HepG2 (cell line): ENCODE results near the gene TBCCD1. TPM values are rescaled to one million over a fixed set of nuclear protein-coding genes. Genes with fewer than 3 reads are reported as not detected.

ENCODE experiments used
- ATAC-seq: fragments of 200-7000 bp; cut with Tn5 transposase; 3 replicates; pipeline ENCODE4 v1.9.1; 2020; ENCODE audit warnings: mild to moderate bottlenecking, moderate library complexity
- Bru-seq: library from RNA; stranded (reverse); fragments of 400-500 nt; gene quantifications from one replicate; lab custom pipeline; 2021; lab: Mats Ljungman, UMichigan
- BruChase-seq, 2 experiments: library from RNA; stranded (reverse); fragments of 400-500 nt; gene quantifications; one replicate each; lab custom pipeline; 2021; lab: Mats Ljungman, UMichigan
- BruUV-seq: library from RNA; stranded (reverse); fragments of 400-500 nt; replicated peaks from 2 replicates; lab custom pipeline; 2021; lab: Mats Ljungman, UMichigan
- CTCF ChIA-PET: fragments of 300-600 bp; formaldehyde crosslinking; extraction: SDS; loops from one replicate; lab custom pipeline; 2021; ENCODE audit warnings: low total read pairs, inconsistent platforms, low intra/inter-chr PET ratio; lab: Yijun Ruan, JAX
- POLR2A ChIA-PET: fragments of 350-600 bp; sonication (Branson Sonifier 250); formaldehyde crosslinking; loops from one replicate; lab custom pipeline; 2020; ENCODE audit warnings: antibody characterized with exemption, inconsistent platforms; lab: Yijun Ruan, JAX
- DNase-seq: peaks from one replicate; pipeline ENCODE4 v3.0.0-alpha.2; 2015; ENCODE audit warnings: low spot score
- FAIRE-seq: peaks from 3 replicates; lab custom pipeline; 2011; peaks lifted over from hg19 to GRCh38; lab: Jason Lieb, UNC
- H2AFZ ChIP-seq: one replicate; pipeline ENCODE4 v1.6.1; 2011; ENCODE audit warnings: low read length, inconsistent platforms
- H3K27ac ChIP-seq: fragments of 300-600 bp; 3 replicates; pipeline ENCODE4 v1.8.0; 2011; ENCODE audit warnings: mixed run types, mild to moderate bottlenecking, mixed read lengths, low read length, inconsistent platforms; ENCODE audit not compliant: insufficient read depth; ENCODE audit errors: extremely low read length
- H3K27me3 ChIP-seq, 2 experiments: fragments of 200-600 bp in 1 of 2; 2 replicates in 1 of 2; 3 replicates in 1 of 2; pipeline versions ENCODE4 v1.6.0 to v1.8.0; 2011; ENCODE audit warnings: low read length in 2 of 2, mild to moderate bottlenecking in 2 of 2, moderate library complexity in 2 of 2, inconsistent platforms in 1 of 2; ENCODE audit not compliant: insufficient read depth in 2 of 2, control insufficient read depth in 1 of 2
- H3K36me3 ChIP-seq, 2 experiments: fragments of 200-600 bp in 1 of 2; replicated peaks in 1 of 2; 2 replicates in 1 of 2; 3 replicates in 1 of 2; pipeline versions ENCODE4 v1.5.1 to v1.8.0; 2011; ENCODE audit warnings: low read length in 2 of 2, inconsistent platforms in 1 of 2; ENCODE audit not compliant: insufficient read depth in 2 of 2, control insufficient read depth in 1 of 2
- H3K4me1 ChIP-seq: 2 replicates; pipeline ENCODE4 v1.5.1; 2012; ENCODE audit warnings: low read length, inconsistent platforms; ENCODE audit not compliant: insufficient read depth
- H3K4me2 ChIP-seq: 2 replicates; pipeline ENCODE4 v1.6.0; 2011; ENCODE audit warnings: low read depth, low read length, inconsistent platforms
- H3K4me3 ChIP-seq, 3 experiments: fragments of 200-600 bp in 1 of 3; sonication (generic), shearing (Covaris generic) in 1 of 3; replicated peaks in 1 of 3; 2 replicates each; pipeline ENCODE4 v1.5.1; 2011 to 2016; ENCODE audit warnings: low read length in 3 of 3, inconsistent platforms in 2 of 3, low read depth in 2 of 3, mild to moderate bottlenecking in 2 of 3, control low read depth in 1 of 3, mixed read lengths in 1 of 3; ENCODE audit not compliant: insufficient read depth in 1 of 3
- H3K79me2 ChIP-seq: one replicate; pipeline ENCODE4 v1.6.1; 2011; ENCODE audit warnings: low read length, inconsistent platforms; ENCODE audit not compliant: insufficient read depth
- H3K9ac ChIP-seq: 2 replicates; pipeline ENCODE4 v1.6.0; 2011; ENCODE audit warnings: mild to moderate bottlenecking, low read depth, low read length, inconsistent platforms; ENCODE audit not compliant: insufficient read depth
- H3K9me3 ChIP-seq: 2 replicates; pipeline ENCODE4 v1.5.1; 2012; ENCODE audit warnings: mild to moderate bottlenecking, low read length
- H4K20me1 ChIP-seq: 2 replicates; pipeline ENCODE4 v1.6.0; 2011; ENCODE audit warnings: inconsistent platforms, mild to moderate bottlenecking, low read length, moderate library complexity; ENCODE audit not compliant: insufficient read depth
- KDM1A ChIP-seq: IDR thresholded peaks from 2 replicates; pipeline ENCODE4 v1.6.1; 2016; ENCODE audit warnings: missing compliant biosample characterization
- SMC3 ChIP-seq: IDR thresholded peaks from 2 replicates; pipeline ENCODE4 v1.6.1; 2011; ENCODE audit warnings: low read length, improper control_type of control experiment
- ZNF616 ChIP-seq: sonication (generic); formaldehyde crosslinking; IDR thresholded peaks from 2 replicates; pipeline ENCODE4 v1.5.0; 2020; ENCODE audit warnings: low read depth, mild to moderate bottlenecking, missing genetic modification reagents
- ZNF670 ChIP-seq: sonication (generic); formaldehyde crosslinking; IDR thresholded peaks from 2 replicates; pipeline ENCODE4 v1.8.0; 2022; ENCODE audit warnings: mild to moderate bottlenecking, missing genetic modification reagents, borderline replicate concordance
- ZNF775 ChIP-seq: sonication (generic); formaldehyde crosslinking; IDR thresholded peaks from 2 replicates; pipeline ENCODE4 v1.4.0; 2020; ENCODE audit warnings: missing genetic modification reagents, mild to moderate bottlenecking, moderate library complexity, borderline replicate concordance
- WGBS: methylation state at CpG from one replicate; pipeline ENCODE4 v1.1.6; 2017; ENCODE audit warnings: low lambda C conversion rate; 5-methylcytosine and 5-hydroxymethylcytosine counted together
- in situ Hi-C: cut with HindIII; loops from 2 replicates; pipeline ENCODE4 v1.10.0; 2017; ENCODE audit warnings: low pct_unique_long_range_greater_than_20kb; ENCODE audit not compliant: extremely low pct_ligation_motif_present
- intact Hi-C: fragments of 100-400 bp; cut with micrococcal nuclease; formaldehyde crosslinking; loops from one replicate; pipeline ENCODE4 v1.10.0; 2022; ENCODE audit not compliant: unreplicated experiment
- long read RNA-seq, 2 experiments: library from RNA in 1 of 2; library from polyadenylated mRNA in 1 of 2; stranded (forward) in 1 of 2; unstranded in 1 of 2; transcript quantifications; one replicate each; pipeline ENCODE4 v2.0.0, GENCODE V29; 2019 to 2022
- polyA minus RNA-seq, 3 experiments: library from RNA; depleted of rRNA, polyadenylated mRNA; stranded (reverse); fragments of >200 nt; gene quantifications; 2 replicates each; pipeline ENCODE4 v1.2.3, GENCODE V29; 2011; ENCODE audit warnings: low replicate concordance in 1 of 3
- polyA plus RNA-seq, 8 experiments: library from polyadenylated mRNA; depleted of rRNA in 3 of 8; stranded (reverse) in 7 of 8; unstranded in 1 of 8; fragments of >200 nt; fragmentation: Illumina TruSeq in 4 of 8; extraction: Trizol in 4 of 8; gene quantifications; 2 replicates each; pipeline versions ENCODE4 v1.2.1 to v1.2.3, GENCODE V29; 2011 to 2016; ENCODE audit warnings: low read depth in 4 of 8, missing spikeins in 1 of 8, mixed read lengths in 1 of 8; ENCODE audit not compliant: insufficient read depth in 1 of 8
- total RNA-seq, 5 experiments: library from RNA; depleted of rRNA; stranded (reverse); fragments of >200 nt; fragmentation: Illumina TruSeq; extraction: Trizol; gene quantifications; 2 replicates each; pipeline ENCODE4 v1.2.3, GENCODE V29; 2016; ENCODE audit warnings: low read depth in 1 of 5
- TF ChIP-seq, protein P1 (sequence below): sonication (generic); formaldehyde crosslinking; IDR thresholded peaks from 2 replicates; pipeline ENCODE4 v1.4.0; 2020; ENCODE audit warnings: missing genetic modification reagents
- TF ChIP-seq, protein P2 (sequence below): sonication (generic); formaldehyde crosslinking; IDR thresholded peaks from 2 replicates; pipeline ENCODE4 v1.4.0; 2020; ENCODE audit warnings: low read depth, mild to moderate bottlenecking, missing genetic modification reagents
- TF ChIP-seq, protein P3 (sequence below): sonication (generic); formaldehyde crosslinking; IDR thresholded peaks from 2 replicates; pipeline ENCODE4 v1.8.0; 2022; ENCODE audit warnings: mild to moderate bottlenecking, missing genetic modification reagents, moderate library complexity

The TBCCD1 gene, protein sequence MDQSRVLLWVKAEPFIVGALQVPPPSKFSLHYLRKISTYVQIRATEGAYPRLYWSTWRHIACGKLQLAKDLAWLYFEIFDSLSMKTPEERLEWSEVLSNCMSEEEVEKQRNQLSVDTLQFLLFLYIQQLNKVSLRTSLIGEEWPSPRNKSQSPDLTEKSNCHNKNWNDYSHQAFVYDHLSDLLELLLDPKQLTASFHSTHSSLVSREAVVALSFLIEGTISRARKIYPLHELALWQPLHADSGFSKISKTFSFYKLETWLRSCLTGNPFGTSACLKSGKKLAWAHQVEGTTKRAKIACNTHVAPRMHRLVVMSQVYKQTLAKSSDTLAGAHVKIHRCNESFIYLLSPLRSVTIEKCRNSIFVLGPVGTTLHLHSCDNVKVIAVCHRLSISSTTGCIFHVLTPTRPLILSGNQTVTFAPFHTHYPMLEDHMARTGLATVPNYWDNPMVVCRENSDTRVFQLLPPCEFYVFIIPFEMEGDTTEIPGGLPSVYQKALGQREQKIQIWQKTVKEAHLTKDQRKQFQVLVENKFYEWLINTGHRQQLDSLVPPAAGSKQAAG
- total RNA-seq (2016; rRNA removed; fragmentation: Illumina TruSeq; extraction: Trizol), result 16.2 and 20.1 TPM in 2 replicates
- 5.6 and 6.3 TPM in 2 replicates for total RNA-seq (2016; cell fraction: cytosol; rRNA removed; fragmentation: Illumina TruSeq; extraction: Trizol; ENCODE audit: low read depth)
- 17.3 and 19.5 TPM in 2 replicates for total RNA-seq (2016; cell fraction: insoluble cytoplasmic fraction; rRNA removed; fragmentation: Illumina TruSeq; extraction: Trizol)
- 15.5 and 15.8 TPM in 2 replicates for total RNA-seq (2016; cell fraction: membrane; rRNA removed; fragmentation: Illumina TruSeq; extraction: Trizol)
- total RNA-seq (2016; cell fraction: nucleus; rRNA removed; fragmentation: Illumina TruSeq; extraction: Trizol), result 10.6 and 13.8 TPM in 2 replicates
- polyA plus RNA-seq (2011; rRNA removed), result 12.4 and 13.6 TPM in 2 replicates
- 6.6 and 9.6 TPM in 2 replicates for polyA plus RNA-seq (2011; cell fraction: cytosol; rRNA removed)
- polyA plus RNA-seq (2011; cell fraction: nucleus; rRNA removed), result 12.0 and 13.1 TPM in 2 replicates
- 6.3 and 7.2 TPM in 2 replicates for polyA plus RNA-seq (2012)
- 2.0 and 3.3 TPM in 2 replicates for polyA plus RNA-seq (2016; cell fraction: cytosol; fragmentation: Illumina TruSeq; extraction: Trizol; ENCODE audit: low read depth)
- 12.1 and 12.3 TPM in 2 replicates for polyA plus RNA-seq (2016; cell fraction: insoluble cytoplasmic fraction; fragmentation: Illumina TruSeq; extraction: Trizol; ENCODE audit: low read depth)
- polyA plus RNA-seq (2016; cell fraction: membrane; fragmentation: Illumina TruSeq; extraction: Trizol; ENCODE audit: low read depth), result 6.4 and 8.6 TPM in 2 replicates
- polyA plus RNA-seq (2016; cell fraction: nucleus; fragmentation: Illumina TruSeq; extraction: Trizol; ENCODE audit: insufficient read depth, low read depth), result 12.3 and 15.4 TPM in 2 replicates
- 15.4 and 28.0 TPM in 2 replicates for polyA minus RNA-seq (2011; rRNA and poly(A)+ RNA removed; ENCODE audit: low replicate concordance)
- 6.2 and 6.9 TPM in 2 replicates for polyA minus RNA-seq (2011; cell fraction: cytosol; rRNA and poly(A)+ RNA removed)
- polyA minus RNA-seq (2011; cell fraction: nucleus; rRNA and poly(A)+ RNA removed), result 30.6 and 34.4 TPM in 2 replicates
- Bru-seq, nascent RNA, result percentile 57 among the genes with signal in this experiment
- BruChase-seq, experiment 1, labeled RNA remaining after a 6-hour chase, result percentile 61 among the genes with signal in this experiment
- BruChase-seq, experiment 2, labeled RNA remaining after a 2-hour chase, result percentile 58 among the genes with signal in this experiment
- long read RNA-seq, experiment 1, transcript TBCCD1-201 (8 exons, 2,441 nt), result major isoform, 8 of 12 reads
- long read RNA-seq, experiment 1, partial matches to known transcripts, result 2 of 12 reads
- long read RNA-seq, experiment 1, other reads (novel, unspliced or antisense), result 0 of 12 reads
- long read RNA-seq, experiment 2, partial matches to known transcripts, result 2 of 5 reads
- long read RNA-seq, experiment 2, other reads (novel, unspliced or antisense), result 2 of 5 reads

DNA sequence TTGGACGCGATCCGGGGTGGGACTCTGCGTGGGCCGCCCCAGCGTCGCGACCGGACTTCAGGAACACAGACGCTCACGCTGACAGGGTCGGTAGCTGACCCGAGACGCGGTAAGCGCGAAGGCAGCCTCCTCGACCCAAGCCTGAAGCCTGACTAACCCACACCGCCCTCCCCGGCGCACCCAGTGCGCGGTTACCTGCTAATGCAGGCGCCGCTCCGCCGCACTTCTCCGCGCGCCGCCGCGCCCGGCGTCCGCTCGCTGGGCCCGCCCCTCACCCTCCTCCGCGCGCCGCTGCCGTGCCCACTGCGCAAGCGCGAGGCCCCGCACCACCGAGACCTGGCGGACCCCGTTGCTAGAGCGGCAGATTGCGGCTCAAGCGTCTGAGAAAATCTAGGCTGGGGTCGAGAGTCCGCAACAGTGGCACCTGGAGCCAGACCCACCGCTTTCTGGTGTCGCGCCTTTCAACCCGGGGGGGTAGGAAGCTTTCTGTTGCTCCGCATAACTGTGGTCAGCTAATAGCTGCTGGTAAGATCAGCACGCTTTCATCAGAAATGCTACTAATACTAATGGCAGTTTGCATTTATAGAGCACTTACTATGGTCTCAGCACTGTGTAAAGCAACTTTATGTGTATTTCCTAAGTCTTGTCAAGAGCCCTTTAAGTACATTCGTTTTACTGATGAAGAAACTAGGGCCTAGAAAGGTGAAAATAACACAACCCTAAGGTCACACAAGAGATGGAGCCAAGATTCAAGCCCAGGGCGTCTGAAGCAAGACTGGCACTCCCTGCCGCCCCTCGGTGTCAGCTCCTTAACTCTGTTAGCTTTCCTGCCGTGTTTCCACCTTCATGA, at the start of gene TBCCD1:
Gene TBCCD1, minus strand, starts transcription at position 268 of the 850 bp plus-strand sequence. CDS start 3,010 bp downstream, outside the sequence.
- peaks cover 0 to 7% of the 10 kb centered on the region in 2 experiments; a peak in 3 of 5 replicates for H3K36me3 ChIP-seq
- peak within 1 kb of the TSS; percentile 88 for H3K9ac ChIP-seq
- peak within 1 kb of the TSS; percentile 88 for H3K27ac ChIP-seq
- peaks cover 46% of the 10 kb centered on the region for H3K4me1 ChIP-seq
- H3K27me3 ChIP-seq, result no peaks in the 10 kb centered on the region; a peak in 1 of 5 replicates
- H3K79me2 ChIP-seq, result peaks cover 43% of the 10 kb centered on the region
- no peaks in the 10 kb centered on the region for H4K20me1 ChIP-seq
- peak within 1 kb of the TSS; percentile 91 for H3K4me2 ChIP-seq
- ChIA-PET CTCF (no interaction called here), POLR2A (interaction anchor here (0.7 to 6.5 kb wide), 10 partner anchors 12 to 217 kb away, joined by 4 to 111 read pairs (median 8); partner anchors contain the start of gene AHSG)
- no peaks in the 10 kb centered on the region for H3K9me3 ChIP-seq
- DNase-seq (peak; percentile 87), FAIRE-seq (peak; percentile 77), ATAC-seq (peak; percentile 80)
- peak within 1 kb of the TSS; percentile 69 for H2AFZ ChIP-seq
- TSS peak; percentile 71 for BruUV-seq
- peak within 1 kb of the TSS; percentile 79 to 88 (median 81) for H3K4me3 ChIP-seq
- in situ Hi-C loops (no loop called here), intact Hi-C loops (no loop called here)
- 1% methylated on average over 7 of the region's 66 CpGs for WGBS
- TF ChIP-seq, protein P1, sequence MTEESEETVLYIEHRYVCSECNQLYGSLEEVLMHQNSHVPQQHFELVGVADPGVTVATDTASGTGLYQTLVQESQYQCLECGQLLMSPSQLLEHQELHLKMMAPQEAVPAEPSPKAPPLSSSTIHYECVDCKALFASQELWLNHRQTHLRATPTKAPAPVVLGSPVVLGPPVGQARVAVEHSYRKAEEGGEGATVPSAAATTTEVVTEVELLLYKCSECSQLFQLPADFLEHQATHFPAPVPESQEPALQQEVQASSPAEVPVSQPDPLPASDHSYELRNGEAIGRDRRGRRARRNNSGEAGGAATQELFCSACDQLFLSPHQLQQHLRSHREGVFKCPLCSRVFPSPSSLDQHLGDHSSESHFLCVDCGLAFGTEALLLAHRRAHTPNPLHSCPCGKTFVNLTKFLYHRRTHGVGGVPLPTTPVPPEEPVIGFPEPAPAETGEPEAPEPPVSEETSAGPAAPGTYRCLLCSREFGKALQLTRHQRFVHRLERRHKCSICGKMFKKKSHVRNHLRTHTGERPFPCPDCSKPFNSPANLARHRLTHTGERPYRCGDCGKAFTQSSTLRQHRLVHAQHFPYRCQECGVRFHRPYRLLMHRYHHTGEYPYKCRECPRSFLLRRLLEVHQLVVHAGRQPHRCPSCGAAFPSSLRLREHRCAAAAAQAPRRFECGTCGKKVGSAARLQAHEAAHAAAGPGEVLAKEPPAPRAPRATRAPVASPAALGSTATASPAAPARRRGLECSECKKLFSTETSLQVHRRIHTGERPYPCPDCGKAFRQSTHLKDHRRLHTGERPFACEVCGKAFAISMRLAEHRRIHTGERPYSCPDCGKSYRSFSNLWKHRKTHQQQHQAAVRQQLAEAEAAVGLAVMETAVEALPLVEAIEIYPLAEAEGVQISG (CRISPR knock-in tag), result peak; percentile 100
- no peak for TF ChIP-seq ZNF616 (CRISPR knock-in tag)
- 0 out of 2 replicates have a peak, but pooled peaks have one; percentile 28 for TF ChIP-seq ZNF775
- TF ChIP-seq, protein P2, sequence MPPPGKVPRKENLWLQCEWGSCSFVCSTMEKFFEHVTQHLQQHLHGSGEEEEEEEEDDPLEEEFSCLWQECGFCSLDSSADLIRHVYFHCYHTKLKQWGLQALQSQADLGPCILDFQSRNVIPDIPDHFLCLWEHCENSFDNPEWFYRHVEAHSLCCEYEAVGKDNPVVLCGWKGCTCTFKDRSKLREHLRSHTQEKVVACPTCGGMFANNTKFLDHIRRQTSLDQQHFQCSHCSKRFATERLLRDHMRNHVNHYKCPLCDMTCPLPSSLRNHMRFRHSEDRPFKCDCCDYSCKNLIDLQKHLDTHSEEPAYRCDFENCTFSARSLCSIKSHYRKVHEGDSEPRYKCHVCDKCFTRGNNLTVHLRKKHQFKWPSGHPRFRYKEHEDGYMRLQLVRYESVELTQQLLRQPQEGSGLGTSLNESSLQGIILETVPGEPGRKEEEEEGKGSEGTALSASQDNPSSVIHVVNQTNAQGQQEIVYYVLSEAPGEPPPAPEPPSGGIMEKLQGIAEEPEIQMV (CRISPR knock-in tag), result peak; percentile 96
- TF ChIP-seq, protein P3, sequence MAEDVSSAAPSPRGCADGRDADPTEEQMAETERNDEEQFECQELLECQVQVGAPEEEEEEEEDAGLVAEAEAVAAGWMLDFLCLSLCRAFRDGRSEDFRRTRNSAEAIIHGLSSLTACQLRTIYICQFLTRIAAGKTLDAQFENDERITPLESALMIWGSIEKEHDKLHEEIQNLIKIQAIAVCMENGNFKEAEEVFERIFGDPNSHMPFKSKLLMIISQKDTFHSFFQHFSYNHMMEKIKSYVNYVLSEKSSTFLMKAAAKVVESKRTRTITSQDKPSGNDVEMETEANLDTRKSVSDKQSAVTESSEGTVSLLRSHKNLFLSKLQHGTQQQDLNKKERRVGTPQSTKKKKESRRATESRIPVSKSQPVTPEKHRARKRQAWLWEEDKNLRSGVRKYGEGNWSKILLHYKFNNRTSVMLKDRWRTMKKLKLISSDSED (CRISPR knock-in tag), result no peak
- TF ChIP-seq ZNF670 (CRISPR knock-in tag), result no peak
- no peak for TF ChIP-seq KDM1A
- no peak for TF ChIP-seq SMC3
